ENCODE measurements around the gene RAPSN.

RAPSN gene

DNA sequence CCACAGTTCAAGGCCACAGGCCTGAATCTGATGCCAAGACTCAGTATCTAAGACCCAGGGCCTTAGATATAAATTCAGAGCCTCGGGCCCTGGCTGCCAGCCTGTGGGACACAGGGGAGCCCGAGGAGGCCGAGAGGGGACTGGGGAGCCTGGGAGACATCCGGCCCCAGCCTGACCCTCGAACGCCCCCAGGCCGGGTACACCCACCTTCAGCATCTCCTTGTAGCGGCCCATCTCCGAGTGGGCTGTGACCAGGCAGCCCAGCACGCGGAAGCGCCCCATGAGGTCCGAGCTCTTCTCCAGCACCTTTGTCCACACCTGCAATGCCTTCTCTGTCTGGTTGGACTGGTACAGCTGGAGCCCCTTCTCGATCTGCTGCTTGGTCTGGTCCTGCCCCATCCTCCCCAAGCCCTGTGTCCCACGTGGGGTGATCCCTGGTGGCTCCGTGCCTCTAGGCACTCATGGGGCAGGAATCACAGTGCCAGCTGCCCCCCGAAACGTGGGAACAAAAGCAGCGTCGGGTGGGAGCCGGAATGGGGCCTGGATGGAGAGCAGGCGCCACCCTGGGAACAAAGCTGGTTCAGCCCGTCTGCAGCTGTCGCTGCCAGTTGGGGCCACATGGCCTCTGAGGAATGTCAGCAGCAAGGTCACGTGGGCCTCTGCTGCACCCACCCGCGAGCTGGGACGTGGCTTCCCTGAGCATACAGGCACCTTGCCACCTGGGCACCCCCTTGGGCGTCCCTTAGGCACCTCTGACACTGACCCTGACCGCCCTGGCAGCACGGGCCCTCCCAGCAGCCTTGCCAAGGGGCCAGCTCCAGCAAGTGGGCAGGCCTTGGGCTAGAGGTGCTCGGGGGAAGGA, at the start of gene RAPSN:
RAPSN (minus strand) TSS at position 571 of the 862 bp plus-strand sequence; CDS start at position 399, 172 bp downstream.
- TF ChIP-seq, protein P1, sequence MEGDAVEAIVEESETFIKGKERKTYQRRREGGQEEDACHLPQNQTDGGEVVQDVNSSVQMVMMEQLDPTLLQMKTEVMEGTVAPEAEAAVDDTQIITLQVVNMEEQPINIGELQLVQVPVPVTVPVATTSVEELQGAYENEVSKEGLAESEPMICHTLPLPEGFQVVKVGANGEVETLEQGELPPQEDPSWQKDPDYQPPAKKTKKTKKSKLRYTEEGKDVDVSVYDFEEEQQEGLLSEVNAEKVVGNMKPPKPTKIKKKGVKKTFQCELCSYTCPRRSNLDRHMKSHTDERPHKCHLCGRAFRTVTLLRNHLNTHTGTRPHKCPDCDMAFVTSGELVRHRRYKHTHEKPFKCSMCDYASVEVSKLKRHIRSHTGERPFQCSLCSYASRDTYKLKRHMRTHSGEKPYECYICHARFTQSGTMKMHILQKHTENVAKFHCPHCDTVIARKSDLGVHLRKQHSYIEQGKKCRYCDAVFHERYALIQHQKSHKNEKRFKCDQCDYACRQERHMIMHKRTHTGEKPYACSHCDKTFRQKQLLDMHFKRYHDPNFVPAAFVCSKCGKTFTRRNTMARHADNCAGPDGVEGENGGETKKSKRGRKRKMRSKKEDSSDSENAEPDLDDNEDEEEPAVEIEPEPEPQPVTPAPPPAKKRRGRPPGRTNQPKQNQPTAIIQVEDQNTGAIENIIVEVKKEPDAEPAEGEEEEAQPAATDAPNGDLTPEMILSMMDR (IDR thresholded peaks at IDR 0.05; ENCODE audit: extremely low read depth, missing control alignments) = no peak

GRCh38 chr11:47498149-47498548, 49.2 kb upstream of the RAPSN start:
- DNase-seq (ENCODE audit: low spot score) = no peak
- TF ChIP-seq, protein P1 (IDR thresholded peaks at IDR 0.05; ENCODE audit: extremely low read depth, missing control alignments) = no peak

More for the DNA sequence above, at the start of gene RAPSN:
- DNase-seq (ENCODE audit: low spot score) = no peak

DNA sequence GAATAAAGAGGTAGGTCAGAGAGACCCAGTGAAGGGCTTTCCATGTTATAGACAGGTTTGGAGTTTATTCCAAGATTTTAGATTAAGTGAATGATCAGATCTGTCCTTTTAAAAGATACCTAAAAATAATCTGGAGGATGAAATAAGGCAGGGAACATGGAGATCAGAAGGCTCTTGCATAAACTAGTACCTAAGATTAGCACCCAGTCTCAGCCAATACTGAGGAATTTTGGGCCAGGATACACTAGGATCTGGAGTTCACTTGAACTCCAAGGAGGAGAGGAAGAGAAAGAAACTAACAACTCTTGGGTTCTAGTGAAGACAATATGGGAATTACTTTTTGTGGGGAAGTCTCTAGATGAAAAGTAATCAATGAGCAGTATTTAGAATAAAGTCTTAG, 47.9 kb upstream of the RAPSN start:
- no peak for DNase-seq (ENCODE audit: low spot score)
- TF ChIP-seq, protein P1 (IDR thresholded peaks at IDR 0.05; ENCODE audit: extremely low read depth, missing control alignments) = no peak

DNA sequence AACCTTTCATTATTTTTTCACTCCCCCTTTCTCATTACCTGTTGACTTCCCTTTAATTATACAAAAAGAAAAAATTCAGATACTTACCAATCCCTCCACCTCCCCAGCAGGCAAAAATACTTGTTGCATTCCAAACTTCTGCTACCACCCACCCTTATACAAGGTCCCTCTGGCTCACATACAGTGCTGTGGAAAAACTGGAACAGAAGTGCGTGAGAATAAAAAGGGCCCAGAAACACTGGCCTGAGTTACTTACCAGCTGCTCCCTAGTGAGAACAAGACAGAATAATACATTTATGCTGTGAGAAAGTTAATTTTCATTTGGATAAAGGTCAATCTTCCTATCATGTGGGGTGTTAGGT, 46.9 kb upstream of the RAPSN start:
- no peak for DNase-seq (ENCODE audit: low spot score)
- TF ChIP-seq, protein P1 (IDR thresholded peaks at IDR 0.05; ENCODE audit: extremely low read depth, missing control alignments) = no peak

GRCh38 chr11:47495011-47495855, 46.3 kb upstream of the RAPSN start:
- DNase-seq (ENCODE audit: low spot score) = no peak
- TF ChIP-seq, protein P1 (IDR thresholded peaks at IDR 0.05; ENCODE audit: extremely low read depth, missing control alignments) = no peak

DNA sequence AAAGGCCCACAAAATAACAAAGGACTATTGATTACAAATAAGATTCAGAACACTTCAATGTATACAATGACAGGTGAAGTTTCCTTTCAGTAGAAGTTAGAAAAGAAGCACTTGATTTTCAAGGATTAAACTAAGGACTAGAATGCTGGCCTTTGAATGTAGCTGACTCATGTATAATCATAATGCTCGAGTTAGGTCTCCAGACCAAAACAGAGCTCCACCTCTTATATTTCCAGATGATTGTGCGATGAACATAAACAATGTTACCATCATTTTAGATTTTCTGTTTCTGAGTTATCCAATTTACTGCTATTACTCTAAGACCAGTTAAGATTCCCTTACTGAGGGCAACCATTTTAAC, 40.4 kb upstream of the RAPSN start:
- no peak for DNase-seq (ENCODE audit: low spot score)
- TF ChIP-seq, protein P1 (IDR thresholded peaks at IDR 0.05; ENCODE audit: extremely low read depth, missing control alignments) = no peak
